Measurements from ENCODE around the gene PNP.
"Not testable (repeated sequence)": the region's sequence is repeated elsewhere in the genome, so short reads cannot be mapped to it uniquely, and the experiment has no call there.

The PNP gene

GRCh38 chr14:20487396-20487725 is 18.2 kb downstream of the PNP start:
- intact Hi-C loops (cut with DNase I), result no loop called here
- no peak for DNase-seq

- intact Hi-C loops (cut with DNase I), result no loop called here
- no peak for DNase-seq
Observed at GRCh38 chr14:20489093-20489994, 20.1 kb downstream of the PNP start.

GRCh38 chr14:20490563-20490962 is 21.4 kb downstream of the PNP start:
- DNase-seq, result no peak
- intact Hi-C loops (cut with DNase I), result no loop called here

- intact Hi-C loops (cut with DNase I), result no loop called here
- DNase-seq, result no peak
Observed at GRCh38 chr14:20492486-20492885, 23.3 kb downstream of the PNP start.

- no peak for DNase-seq
- intact Hi-C loops (cut with DNase I), result no loop called here
Observed at GRCh38 chr14:20493634-20494033, 24.4 kb downstream of the PNP start.

GRCh38 chr14:20494935-20495766 is 25.9 kb downstream of the PNP start:
- intact Hi-C loops (cut with DNase I), result no loop called here
- DNase-seq, result no peak

- no peak for DNase-seq
- intact Hi-C loops (cut with DNase I), result no loop called here
Observed at GRCh38 chr14:20498622-20499021, 29.4 kb downstream of the PNP start.

GRCh38 chr14:20499108-20499507 is 29.9 kb downstream of the PNP start:
- intact Hi-C loops (cut with DNase I), result no loop called here
- no peak for DNase-seq

GRCh38 chr14:20499881-20500280 is 30.7 kb downstream of the PNP start:
- intact Hi-C loops (cut with DNase I), result no loop called here
- no peak for DNase-seq

GRCh38 chr14:20501346-20501745 is 32.1 kb downstream of the PNP start:
- intact Hi-C loops (cut with DNase I), result no loop called here

GRCh38 chr14:20503898-20504297 is 34.7 kb downstream of the PNP start:
- DNase-seq, result no peak
- intact Hi-C loops (cut with DNase I), result no loop called here

More at GRCh38 chr14:20501346-20501745, 32.1 kb downstream of the PNP start:
- DNase-seq, result no peak

- DNase-seq; intact Hi-C loops (cut with DNase I): not testable (repeated sequence)
Observed at GRCh38 chr14:20506276-20506675, 37.1 kb downstream of the PNP start.

- DNase-seq, result not testable (repeated sequence)
Observed at GRCh38 chr14:20506752-20507151, 37.5 kb downstream of the PNP start.

GRCh38 chr14:20507537-20507936 is 38.3 kb downstream of the PNP start:
- intact Hi-C loops (cut with DNase I); DNase-seq: not testable (repeated sequence)

More at GRCh38 chr14:20506752-20507151, 37.5 kb downstream of the PNP start:
- intact Hi-C loops (cut with DNase I), result not testable (repeated sequence)

- DNase-seq, result no peak
- intact Hi-C loops (cut with DNase I), result no loop called here
Observed at GRCh38 chr14:20508367-20508766, 39.2 kb downstream of the PNP start.

- intact Hi-C loops (cut with DNase I), result no loop called here
- DNase-seq, result no peak
Observed at GRCh38 chr14:20512177-20512905, 43.1 kb downstream of the PNP start.

- intact Hi-C loops (cut with DNase I), result no loop called here
- no peak for DNase-seq
Observed at GRCh38 chr14:20515846-20516245, 46.6 kb downstream of the PNP start.

GRCh38 chr14:20516921-20517320 is 47.7 kb downstream of the PNP start:
- no peak for DNase-seq
- intact Hi-C loops (cut with DNase I), result no loop called here

GRCh38 chr14:20522332-20522731 is 53.1 kb downstream of the PNP start:
- no peak for DNase-seq
- intact Hi-C loops (cut with DNase I), result no loop called here

GRCh38 chr14:20524027-20524426 is 54.8 kb downstream of the PNP start:
- DNase-seq, result no peak
- intact Hi-C loops (cut with DNase I), result no loop called here
